ENCODE results near the gene LGALS4.
"Not testable (repeated sequence)": the region's sequence is repeated elsewhere in the genome, so short reads cannot be mapped to it uniquely, and the experiment has no call there.

LGALS4 gene

DNA sequence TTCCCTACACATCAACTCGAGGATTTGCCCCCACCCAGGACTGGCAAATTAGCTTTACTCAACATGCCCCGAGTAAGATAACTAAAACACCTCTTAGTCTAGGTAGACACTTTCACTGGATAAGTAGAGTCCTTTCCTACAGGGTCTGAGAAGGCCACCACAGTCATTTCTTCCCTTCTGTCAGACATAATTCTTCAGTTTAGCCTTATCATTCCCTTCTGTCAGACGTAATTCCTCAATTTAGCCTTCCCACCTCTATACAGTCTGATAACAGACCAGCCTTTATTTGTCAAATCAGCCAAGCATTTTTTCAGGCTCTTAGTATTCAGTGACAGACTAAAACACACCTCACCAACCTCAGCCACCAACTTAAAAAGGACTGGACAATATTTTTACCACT is 59.0 kb downstream of the LGALS4 start:
- DNase-seq; in situ Hi-C loops (cut with MboI; ENCODE audit: low pct_unique_long_range_greater_than_20kb, low sequenced_read_pairs): not testable (repeated sequence)

All from KBM-7 (cell line).